NCI-H82 treated with DMSO at 0.1 percent for 48 hours (cell line): ENCODE results near the gene PLS1.

ENCODE experiments used
- DNase-seq: peaks from one replicate; lab custom pipeline; 2025; ENCODE audit not compliant: unreplicated experiment; lab: John Stamatoyannopoulos, UW

PLS1 gene

GRCh38 chr3:142636050-142636449 lies 39.9 kb downstream of the PLS1 start:
- DNase-seq: no peak

- no peak for DNase-seq
Observed at GRCh38 chr3:142636664-142637063, 40.5 kb downstream of the PLS1 start.

- DNase-seq: no peak
Observed at GRCh38 chr3:142638291-142638690, 42.1 kb downstream of the PLS1 start.

- no peak for DNase-seq
Observed at GRCh38 chr3:142641504-142641903, 45.3 kb downstream of the PLS1 start.

DNA sequence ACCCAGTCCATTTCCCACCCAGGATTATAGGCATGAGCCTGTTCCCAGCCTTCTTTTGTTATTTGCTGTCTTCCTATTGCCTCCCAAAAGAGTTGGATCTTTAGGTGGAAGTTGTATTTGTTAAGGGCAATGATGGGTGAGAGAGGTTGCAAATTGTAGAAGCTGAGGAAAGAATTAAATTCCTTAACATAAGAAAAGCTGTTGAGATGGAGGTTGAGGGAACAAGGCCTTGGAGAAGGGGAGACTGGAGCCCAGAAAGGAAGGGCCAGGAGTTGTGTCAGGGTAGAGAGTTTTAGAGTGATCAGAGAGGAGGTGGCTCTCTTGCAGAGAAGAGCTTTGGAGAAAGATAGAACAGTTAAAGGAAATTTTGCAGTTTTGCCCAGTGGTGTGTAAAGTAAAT lies 46.8 kb downstream of the PLS1 start:
- no peak for DNase-seq

- no peak for DNase-seq
Observed at GRCh38 chr3:142644502-142644901, 48.3 kb downstream of the PLS1 start.

DNA sequence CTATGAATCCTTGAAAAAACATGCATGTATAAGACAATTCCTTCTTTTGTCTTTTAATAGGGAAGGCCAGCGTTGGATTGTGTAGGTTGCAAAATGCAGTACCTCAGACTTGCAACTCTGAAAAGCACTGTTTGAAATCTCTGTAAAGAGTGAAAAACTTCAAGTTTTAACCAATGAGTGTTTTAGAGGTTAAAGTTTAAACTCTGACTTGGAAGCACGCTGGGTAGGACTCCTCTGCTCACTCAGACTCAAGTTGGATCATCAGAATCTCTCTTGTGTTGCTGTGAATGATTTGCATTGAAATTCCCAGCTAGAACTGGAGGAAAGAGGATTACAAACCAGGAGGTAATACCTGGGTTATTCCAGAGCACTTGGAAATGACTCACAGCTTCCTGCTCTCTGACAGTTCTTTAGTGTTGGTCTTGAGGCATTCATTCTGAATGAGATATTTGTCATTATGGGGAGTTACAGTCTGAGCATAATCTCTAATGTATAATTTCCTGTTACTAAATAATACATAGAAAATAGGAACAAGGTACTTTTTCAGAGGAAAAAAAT lies 49.1 kb downstream of the PLS1 start:
- no peak for DNase-seq

DNA sequence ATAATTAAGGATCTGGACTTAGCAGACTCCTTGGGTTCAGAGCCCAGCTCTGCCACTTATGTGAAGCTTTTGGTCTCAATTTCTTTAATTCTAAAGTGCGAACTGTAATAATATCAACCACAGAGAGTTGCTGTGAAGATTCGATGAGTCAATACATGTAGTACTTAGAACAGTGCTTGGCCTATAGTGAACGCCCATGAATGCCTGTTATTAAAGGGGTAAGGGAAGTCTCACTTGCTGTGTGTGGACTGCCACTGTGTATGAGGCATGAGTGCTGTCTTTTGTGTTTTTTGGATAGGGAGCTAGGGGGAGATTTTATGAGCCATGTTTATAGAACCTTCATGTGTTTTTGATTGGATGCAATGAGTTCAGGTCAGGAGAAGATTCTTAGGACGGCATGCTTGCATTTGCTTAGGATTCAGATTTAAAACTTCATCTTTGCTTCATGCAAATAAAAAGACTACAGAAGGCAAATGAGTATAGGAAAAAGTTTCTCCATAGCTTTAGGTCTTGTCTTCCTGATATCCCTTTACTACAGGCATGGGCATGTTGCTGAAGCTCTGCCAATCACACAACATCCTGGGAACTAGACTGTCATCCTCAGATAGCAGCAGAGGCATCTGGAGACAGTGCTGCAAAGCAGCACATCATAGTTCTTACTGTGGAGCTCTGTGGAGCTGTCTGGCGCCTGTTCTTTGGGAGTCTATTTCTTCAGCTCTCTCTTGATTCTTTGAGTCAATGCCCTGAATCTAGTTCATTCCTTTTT lies 50.0 kb downstream of the PLS1 start:
- DNase-seq: no peak

DNA sequence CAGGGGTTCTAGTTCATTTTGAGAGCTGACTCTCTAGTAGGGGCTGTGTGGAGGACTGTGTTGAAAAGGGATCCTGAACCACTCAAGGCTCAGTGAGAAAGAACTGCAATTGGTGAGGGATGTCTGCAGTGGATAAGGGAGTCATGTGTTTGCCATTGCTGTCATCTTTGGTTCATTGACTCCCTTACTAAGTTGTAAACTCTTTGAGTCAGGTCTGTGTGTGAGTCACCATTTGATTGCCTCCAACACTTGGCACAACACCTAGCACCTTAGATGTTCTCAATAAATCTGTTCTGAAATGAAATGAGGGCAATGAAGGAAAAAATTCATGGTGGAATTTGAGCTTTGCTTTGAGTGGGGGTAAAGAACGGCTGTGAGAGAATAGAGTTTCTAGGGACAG lies 51.7 kb downstream of the PLS1 start:
- DNase-seq: no peak

- no peak for DNase-seq
Observed at GRCh38 chr3:142648950-142649349, 52.8 kb downstream of the PLS1 start.

DNA sequence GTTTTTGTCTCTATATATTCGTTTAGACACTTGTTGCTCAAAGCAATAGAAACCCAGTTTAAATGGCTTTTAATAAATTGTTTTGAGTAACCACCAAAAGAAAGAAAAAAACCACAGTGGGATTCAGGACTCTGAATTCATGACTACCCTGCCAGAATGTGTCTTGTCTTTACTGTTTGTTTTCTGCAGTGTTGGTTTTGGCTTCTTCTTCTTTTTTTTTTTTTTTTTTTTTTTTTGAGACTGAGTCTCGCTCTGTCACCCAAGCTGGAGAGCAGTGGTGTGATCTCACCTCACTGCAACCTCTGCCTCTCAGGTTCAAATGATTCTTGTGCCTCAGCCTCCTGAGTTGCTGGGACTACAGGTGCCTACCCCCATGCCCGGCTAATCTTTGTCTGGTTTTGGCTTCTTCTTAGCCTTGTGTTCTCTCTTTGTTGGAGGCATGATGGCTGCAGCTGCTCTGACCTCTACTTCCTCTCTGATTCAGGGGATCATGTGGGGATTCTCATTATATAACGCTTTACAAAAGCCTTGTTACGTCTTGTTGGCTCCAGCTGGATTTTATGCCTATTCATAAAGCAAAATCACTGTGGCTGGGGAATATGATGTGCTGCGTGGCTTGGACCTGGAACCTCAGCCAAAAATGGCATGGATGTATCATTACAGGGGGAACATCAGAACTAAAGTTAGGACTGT lies 54.0 kb downstream of the PLS1 start:
- no peak for DNase-seq

GRCh38 chr3:142651711-142652110 lies 55.5 kb downstream of the PLS1 start:
- DNase-seq: no peak

- no peak for DNase-seq
Observed at GRCh38 chr3:142652826-142653292, 56.7 kb downstream of the PLS1 start.

DNA sequence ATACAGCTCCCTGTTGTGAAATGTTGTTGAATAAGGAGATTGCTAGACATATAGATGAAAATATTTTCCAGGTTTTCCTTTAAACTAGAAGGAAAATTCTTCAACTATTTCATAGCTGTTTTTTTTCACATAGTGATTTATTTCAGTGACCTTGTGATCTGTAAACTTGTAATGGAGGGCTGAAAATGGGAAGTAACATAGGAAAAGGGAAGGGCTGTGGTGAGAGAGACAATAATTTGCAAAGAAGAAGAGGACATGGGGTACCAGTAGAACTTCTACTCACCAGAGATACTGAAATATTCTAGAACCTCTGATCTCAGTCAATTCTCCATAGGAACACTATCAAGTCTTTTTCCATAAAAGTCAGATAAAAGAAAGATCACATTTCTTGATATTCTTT lies 60.4 kb downstream of the PLS1 start:
- DNase-seq: no peak

- no peak for DNase-seq
Observed at GRCh38 chr3:142657033-142657432, 60.8 kb downstream of the PLS1 start.

DNA sequence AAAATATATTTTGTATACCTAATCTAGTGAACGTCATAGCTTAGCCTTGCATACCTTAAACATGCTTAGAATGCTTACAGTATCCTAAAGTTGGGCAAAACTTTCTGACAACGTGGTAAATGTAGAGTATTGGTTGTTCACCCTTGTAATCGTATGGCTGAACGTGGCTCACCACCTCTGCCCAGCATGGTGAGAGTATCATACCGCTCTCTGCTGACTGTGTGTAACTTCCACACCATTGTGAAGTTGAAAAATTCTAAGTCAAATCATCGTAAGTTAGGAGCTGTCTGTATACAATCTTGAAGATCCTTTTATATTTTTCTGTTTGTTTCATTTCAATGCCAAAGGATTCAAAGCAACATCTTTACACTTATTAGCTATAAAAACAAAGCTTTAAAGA lies 64.2 kb downstream of the PLS1 start:
- DNase-seq: no peak

DNA sequence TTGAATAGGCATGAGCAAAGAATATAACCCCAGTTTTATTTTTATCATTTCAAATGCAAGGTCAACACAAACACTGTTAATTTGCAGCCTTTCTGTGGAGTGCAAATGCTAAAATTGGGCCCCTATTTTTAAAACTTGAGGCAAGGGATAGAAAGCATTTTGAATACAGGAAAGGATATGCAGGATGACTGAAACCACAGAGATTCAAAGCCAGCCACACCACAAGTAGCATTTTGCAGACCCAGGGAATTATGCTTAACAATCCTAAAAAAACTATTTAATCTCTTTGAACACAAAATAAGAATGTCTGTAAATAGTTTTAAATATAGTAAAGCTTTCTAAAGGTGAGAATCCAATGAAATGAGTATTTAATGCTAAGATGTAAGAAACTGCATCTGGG lies 64.7 kb downstream of the PLS1 start:
- no peak for DNase-seq

DNA sequence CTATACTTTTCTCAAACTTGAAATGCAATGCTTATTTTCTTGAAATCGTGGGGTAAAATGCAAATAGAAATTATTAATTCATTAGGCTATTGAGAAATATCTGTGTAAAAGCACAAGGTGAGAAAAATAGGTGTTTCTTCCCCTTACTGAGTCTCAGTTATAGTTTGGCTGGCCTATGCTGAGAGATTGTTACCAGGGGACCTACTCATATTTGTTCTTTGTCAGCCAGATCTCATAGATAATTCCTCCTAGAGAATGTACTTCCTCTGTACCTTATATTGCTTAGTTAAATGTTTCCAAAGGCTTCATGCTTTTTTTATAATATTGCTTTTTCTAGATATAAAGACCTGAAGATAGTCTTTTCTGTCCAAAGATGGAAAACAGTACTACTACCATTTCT lies 67.7 kb downstream of the PLS1 start:
- DNase-seq: no peak

DNA sequence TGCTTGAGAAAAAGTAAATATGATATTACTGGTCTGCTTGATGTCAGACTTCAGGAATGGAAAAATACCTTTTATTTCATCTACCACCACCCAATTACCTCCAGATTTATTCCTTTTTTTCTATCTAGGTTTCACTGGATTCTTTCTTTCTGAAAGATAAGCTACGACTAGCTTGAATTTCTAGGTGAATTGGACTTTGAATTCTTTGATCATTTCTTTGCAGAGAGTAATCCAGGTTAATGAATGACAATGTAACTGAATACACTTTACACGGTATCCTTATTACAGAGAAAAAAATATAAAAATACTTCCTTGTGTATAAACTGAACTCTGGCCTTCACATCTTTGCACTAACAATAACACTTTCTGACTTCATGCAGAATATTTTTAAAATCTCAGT lies 68.1 kb downstream of the PLS1 start:
- DNase-seq: no peak

- DNase-seq: no peak
Observed at GRCh38 chr3:142664819-142665218, 68.6 kb downstream of the PLS1 start.

DNA sequence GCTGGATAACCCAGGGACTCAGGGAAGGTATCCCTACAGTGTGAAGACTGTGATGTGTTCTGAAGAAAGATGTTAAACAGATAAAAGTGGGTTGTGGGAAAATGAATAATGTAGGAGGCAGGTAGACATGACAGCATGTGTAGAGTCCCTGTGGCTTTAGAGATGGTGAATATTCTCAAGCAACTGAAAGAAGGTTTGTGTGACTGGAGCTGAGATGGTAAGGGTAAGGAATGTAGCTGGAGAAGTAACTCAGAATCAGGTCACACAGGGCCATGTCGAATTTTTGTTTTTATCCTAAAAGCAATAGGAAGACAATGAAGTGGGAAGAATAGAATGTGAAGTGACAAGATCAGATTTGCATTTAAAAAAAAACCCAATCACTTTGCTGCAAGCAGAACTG lies 73.9 kb downstream of the PLS1 start:
- DNase-seq: no peak

DNA sequence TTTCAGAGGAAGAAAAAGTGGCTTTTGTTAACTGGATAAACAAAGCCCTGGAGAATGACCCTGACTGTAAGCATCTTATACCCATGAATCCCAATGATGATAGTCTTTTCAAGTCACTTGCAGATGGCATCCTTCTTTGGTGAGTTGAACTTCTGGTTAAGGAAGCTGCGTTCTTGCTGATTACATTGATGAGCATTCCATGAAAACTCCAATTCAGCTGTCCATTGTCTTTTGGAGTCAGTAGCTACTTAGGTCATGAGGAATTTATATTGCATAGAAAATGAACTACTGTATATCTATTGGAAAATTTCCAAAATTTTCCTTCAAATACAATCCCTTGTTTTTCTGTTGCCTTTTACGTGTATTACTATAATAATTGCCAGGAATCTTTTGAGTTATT lies 80.0 kb downstream of the PLS1 start:
- DNase-seq: no peak
